Bone marrow (tissue), 2 donors: ENCODE measurements around the gene STK38L.

ENCODE experiments used
- DNase-seq, 2 donors: peaks; one replicate each; lab custom pipeline; 2025; lab: John Stamatoyannopoulos, UW

Gene STK38L

GRCh38 chr12:27277846-27278260 lies 33.8 kb downstream of the STK38L start:
- no peak for DNase-seq

GRCh38 chr12:27279826-27280225 lies 35.7 kb downstream of the STK38L start:
- peak in 1 of 2 donors; percentile 17 for DNase-seq

GRCh38 chr12:27280412-27280811 lies 36.3 kb downstream of the STK38L start:
- no peak for DNase-seq

GRCh38 chr12:27282754-27283153 lies 38.7 kb downstream of the STK38L start:
- DNase-seq, result no peak

- DNase-seq, result no peak
Measured at GRCh38 chr12:27284021-27284420, 39.9 kb downstream of the STK38L start.

GRCh38 chr12:27284751-27285150 lies 40.7 kb downstream of the STK38L start:
- no peak for DNase-seq

- DNase-seq, result no peak
Measured at GRCh38 chr12:27285403-27285802, 41.3 kb downstream of the STK38L start.

- no peak for DNase-seq
Measured at GRCh38 chr12:27289414-27289813, 45.3 kb downstream of the STK38L start.

GRCh38 chr12:27290501-27291168 lies 46.5 kb downstream of the STK38L start:
- no peak for DNase-seq

GRCh38 chr12:27291862-27292261 lies 47.8 kb downstream of the STK38L start:
- no peak for DNase-seq

GRCh38 chr12:27292718-27293117 lies 48.6 kb downstream of the STK38L start:
- DNase-seq, result no peak

- DNase-seq, result no peak
Measured at GRCh38 chr12:27293463-27293862, 49.4 kb downstream of the STK38L start.

GRCh38 chr12:27296674-27297073 lies 52.6 kb downstream of the STK38L start:
- DNase-seq, result no peak

GRCh38 chr12:27297566-27297965 lies 53.5 kb downstream of the STK38L start:
- no peak for DNase-seq

GRCh38 chr12:27299102-27299501 lies 55.0 kb downstream of the STK38L start:
- no peak for DNase-seq

GRCh38 chr12:27300226-27300625 lies 56.1 kb downstream of the STK38L start:
- DNase-seq, result no peak

- no peak for DNase-seq
Measured at GRCh38 chr12:27303139-27304111, 59.3 kb downstream of the STK38L start.

- no peak for DNase-seq
Measured at GRCh38 chr12:27304856-27305255, 60.8 kb downstream of the STK38L start.

GRCh38 chr12:27305673-27306456 lies 61.8 kb downstream of the STK38L start:
- peak in 1 of 2 donors; percentile 33 for DNase-seq

GRCh38 chr12:27309293-27309994 lies 65.4 kb downstream of the STK38L start:
- no peak for DNase-seq

GRCh38 chr12:27309995-27310315 lies 65.9 kb downstream of the STK38L start:
- no peak for DNase-seq

- no peak for DNase-seq
Measured at GRCh38 chr12:27316947-27317346, 72.9 kb downstream of the STK38L start.
